Brain microvascular endothelial cell (primary cell): Measurements from ENCODE around the gene CHI3L1.

Experiments
- DNase-seq: peaks from one replicate; pipeline ENCODE4 v3.0.0-alpha.2; 2020
- H3K27ac ChIP-seq: fragments of 250-450 bp; sonication (Bioruptor Pico); 2 replicates; pipeline ENCODE4 v1.5.1; 2020; ENCODE audit warnings: mild to moderate bottlenecking, moderate library complexity
- H3K27me3 ChIP-seq: fragments of 250-450 bp; sonication (Bioruptor Pico); replicated peaks from 2 replicates; pipeline ENCODE4 v1.5.1; 2020; ENCODE audit warnings: mild to moderate bottlenecking
- H3K36me3 ChIP-seq: fragments of 250-450 bp; sonication (Bioruptor Pico); replicated peaks from 2 replicates; pipeline ENCODE4 v1.5.1; 2020; ENCODE audit warnings: mild to moderate bottlenecking
- H3K4me3 ChIP-seq: 2 replicates; pipeline ENCODE4 v1.5.1; 2011; ENCODE audit warnings: low read depth, mild to moderate bottlenecking, control low read depth, low read length, moderate library complexity
- in situ Hi-C: cut with HindIII; loops from 2 replicates; pipeline ENCODE4 v1.10.0; 2017; ENCODE audit warnings: low sequenced_read_pairs, low pct_ligation_motif_present
- TF ChIP-seq, protein P1 (sequence below): IDR thresholded peaks from 2 replicates; pipeline ENCODE4 v1.5.1; 2011; ENCODE audit warnings: low read depth, mild to moderate bottlenecking, moderate library complexity, low read length, control low read depth, inconsistent platforms; ENCODE audit errors: missing control alignments

Gene CHI3L1

DNA sequence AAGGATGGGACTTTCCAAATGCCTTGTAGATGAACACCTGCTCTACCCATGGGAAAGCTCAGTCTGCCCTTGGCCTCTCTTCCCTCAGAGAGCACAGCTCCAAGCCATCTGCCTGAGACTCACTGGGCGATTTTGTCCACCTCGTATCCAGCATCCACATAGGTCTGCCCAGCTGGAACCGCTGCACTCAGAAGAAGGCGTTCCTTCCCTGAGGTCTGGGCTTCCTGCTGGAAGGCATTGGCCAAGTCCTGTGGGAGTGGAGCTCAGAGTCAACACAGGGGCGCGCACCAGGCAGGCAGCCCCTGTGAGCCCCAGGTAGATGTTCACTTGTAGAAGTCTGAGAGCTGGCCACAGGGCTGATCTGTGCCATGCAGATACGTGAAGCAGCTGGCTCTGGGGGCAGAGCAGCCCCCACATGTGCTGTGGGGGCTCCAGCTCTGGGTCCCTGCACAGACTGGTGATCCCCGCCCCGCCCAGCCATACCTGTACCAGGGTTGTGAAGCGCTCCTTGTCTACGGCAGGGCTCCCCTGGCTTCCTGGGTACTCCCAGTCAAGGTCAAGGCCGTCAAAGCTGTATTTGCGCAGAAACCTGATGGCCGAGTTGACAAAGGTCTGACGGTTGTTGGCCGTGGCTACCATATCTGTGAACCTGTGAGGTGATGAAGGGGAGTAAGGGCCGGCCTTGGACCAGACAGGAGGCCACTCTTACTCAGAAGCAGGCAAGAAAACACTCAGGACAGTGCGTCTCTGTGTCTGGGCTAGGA is 36.7 kb upstream of the CHI3L1 start:
- Histone ChIP-seq H3K27me3 (peaks cover 7% of the 10 kb centered on the region), H3K27ac (no peak overlapping the region), H3K4me3 (no peak overlapping the region), H3K36me3 (no peaks in the 10 kb centered on the region)
- no peak for DNase-seq
- TF ChIP-seq, protein P1, sequence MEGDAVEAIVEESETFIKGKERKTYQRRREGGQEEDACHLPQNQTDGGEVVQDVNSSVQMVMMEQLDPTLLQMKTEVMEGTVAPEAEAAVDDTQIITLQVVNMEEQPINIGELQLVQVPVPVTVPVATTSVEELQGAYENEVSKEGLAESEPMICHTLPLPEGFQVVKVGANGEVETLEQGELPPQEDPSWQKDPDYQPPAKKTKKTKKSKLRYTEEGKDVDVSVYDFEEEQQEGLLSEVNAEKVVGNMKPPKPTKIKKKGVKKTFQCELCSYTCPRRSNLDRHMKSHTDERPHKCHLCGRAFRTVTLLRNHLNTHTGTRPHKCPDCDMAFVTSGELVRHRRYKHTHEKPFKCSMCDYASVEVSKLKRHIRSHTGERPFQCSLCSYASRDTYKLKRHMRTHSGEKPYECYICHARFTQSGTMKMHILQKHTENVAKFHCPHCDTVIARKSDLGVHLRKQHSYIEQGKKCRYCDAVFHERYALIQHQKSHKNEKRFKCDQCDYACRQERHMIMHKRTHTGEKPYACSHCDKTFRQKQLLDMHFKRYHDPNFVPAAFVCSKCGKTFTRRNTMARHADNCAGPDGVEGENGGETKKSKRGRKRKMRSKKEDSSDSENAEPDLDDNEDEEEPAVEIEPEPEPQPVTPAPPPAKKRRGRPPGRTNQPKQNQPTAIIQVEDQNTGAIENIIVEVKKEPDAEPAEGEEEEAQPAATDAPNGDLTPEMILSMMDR = no peak
- in situ Hi-C loops = no loop called here

DNA sequence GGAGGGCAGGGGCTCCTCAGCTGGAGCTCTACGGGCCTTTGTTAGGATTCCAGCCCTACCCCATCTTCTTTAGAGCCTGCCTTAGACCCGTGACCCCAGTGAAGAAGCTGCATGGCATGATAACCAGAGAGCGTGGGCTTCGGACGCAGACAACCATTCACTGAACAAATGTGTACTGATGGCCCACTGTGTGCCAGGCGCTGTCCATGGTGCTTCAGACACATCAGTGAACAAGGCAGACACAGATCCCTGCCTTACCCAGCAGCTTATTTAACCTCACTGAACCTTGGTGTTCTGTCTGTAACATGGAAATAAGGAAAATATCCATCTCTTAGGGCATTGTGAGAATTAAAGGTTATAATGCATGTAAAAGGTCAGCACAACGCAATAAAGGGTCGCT is 33.4 kb upstream of the CHI3L1 start:
- H3K36me3 ChIP-seq = no peaks in the 10 kb centered on the region
- in situ Hi-C loops = no loop called here
- H3K27me3 ChIP-seq = peaks cover 18% of the 10 kb centered on the region
- H3K27ac ChIP-seq = no peak overlapping the region
- no peak overlapping the region for H3K4me3 ChIP-seq
- no peak for DNase-seq
- TF ChIP-seq, protein P1 = no peak

DNA sequence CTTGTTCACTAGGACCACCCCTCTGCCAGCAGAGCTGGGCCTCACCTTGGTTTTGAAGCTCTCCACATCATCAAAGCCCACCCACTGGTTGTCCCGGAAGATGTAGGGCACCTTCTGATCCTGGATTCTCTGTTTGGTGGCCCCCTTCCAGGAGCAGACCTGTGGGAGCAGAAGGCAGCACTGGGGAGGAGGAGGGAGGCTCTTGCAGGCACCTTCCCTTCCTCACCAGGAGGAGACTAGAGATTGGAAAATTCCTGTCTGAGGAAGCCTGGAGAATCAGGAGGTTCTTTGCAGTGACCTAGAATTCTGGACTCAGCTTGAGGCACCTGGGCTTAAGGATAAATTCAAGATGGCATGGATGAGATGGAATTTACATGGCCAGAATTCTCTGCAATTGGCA is 32.7 kb upstream of the CHI3L1 start:
- H3K27ac ChIP-seq = no peak overlapping the region
- in situ Hi-C loops = no loop called here
- no peak overlapping the region for H3K4me3 ChIP-seq
- DNase-seq = no peak
- no peaks in the 10 kb centered on the region for H3K36me3 ChIP-seq
- TF ChIP-seq, protein P1 = no peak
- peaks cover 18% of the 10 kb centered on the region for H3K27me3 ChIP-seq

DNA sequence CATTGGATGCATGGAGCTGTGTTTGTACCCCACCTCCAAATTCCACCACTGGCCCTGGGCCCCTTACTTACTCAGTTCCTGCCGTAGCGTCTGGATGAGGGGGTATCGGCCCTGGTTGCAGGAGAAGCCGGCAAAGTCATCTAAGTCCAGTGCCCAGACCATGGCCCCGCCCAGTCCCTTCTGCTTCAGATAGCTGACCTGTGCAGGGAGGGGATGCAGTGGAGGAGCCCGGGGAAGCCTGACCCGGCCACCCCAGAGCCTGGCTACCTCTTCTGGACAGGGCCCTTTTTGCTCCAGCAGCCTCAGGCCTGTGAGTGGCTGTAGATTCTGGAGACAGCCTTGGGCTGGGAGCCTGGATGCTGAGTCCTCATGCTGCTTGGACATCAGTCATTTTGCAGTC is 31.2 kb upstream of the CHI3L1 start:
- Histone ChIP-seq H3K27me3 (peaks cover 16% of the 10 kb centered on the region), H3K36me3 (no peaks in the 10 kb centered on the region), H3K27ac (no peak overlapping the region), H3K4me3 (no peak overlapping the region)
- DNase-seq = no peak
- in situ Hi-C loops = no loop called here
- TF ChIP-seq, protein P1 = no peak

DNA sequence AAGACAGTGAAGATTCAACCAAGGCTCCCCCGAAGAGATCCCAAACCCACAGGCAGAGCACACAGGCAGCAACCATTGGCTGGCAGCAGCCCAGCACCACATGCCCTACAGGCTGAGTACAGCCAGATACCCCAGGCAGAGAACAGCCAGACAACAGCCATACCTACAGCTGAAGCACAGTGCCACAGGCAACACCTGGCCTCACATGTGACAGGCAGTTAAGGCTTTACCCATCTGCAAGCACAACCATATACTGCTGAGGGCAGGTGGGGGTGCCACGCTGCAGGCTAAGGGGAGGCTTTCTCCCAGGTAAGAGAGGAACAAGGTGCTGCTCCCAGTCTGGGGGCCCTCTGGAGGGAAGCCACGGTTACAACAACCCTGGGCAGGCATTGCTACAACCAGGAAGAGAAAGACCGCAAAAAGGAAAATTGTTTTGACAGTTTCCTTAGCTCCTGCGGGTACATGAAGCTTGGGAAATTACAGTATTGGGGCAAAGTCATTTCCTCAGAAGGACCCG is 30.7 kb upstream of the CHI3L1 start:
- DNase-seq = no peak
- in situ Hi-C loops = no loop called here
- Histone ChIP-seq H3K27ac (no peak overlapping the region), H3K36me3 (no peaks in the 10 kb centered on the region), H3K27me3 (peaks cover 16% of the 10 kb centered on the region), H3K4me3 (no peak overlapping the region)
- TF ChIP-seq, protein P1 = peak; percentile 40
